Memory B cell (primary cell): ENCODE data around the gene ACAP3.

Experiments used
- ATAC-seq: fragments of 150-1000 bp; cut with Tn5 transposase; 2 replicates; pipeline ENCODE4 v1.10.0; 2021; ENCODE audit warnings: low read depth, mild to moderate bottlenecking, moderate library complexity
- DNase-seq, 2 donors: peaks; one replicate each; pipeline ENCODE4 v3.0.0; 2022; ENCODE audit warnings: low spot score in 2 of 2
- H3K27ac Mint-ChIP-seq: one replicate; pipeline ENCODE4 v1.8.0; 2022; ENCODE audit warnings: mild to moderate bottlenecking, moderate library complexity, mixed read lengths
- H3K27me3 Mint-ChIP-seq: one replicate; pipeline ENCODE4 v1.8.0; 2022; ENCODE audit warnings: mixed read lengths
- H3K36me3 Mint-ChIP-seq: one replicate; pipeline ENCODE4 v1.8.0; 2022; ENCODE audit warnings: mild to moderate bottlenecking, mixed read lengths
- H3K4me1 Mint-ChIP-seq: one replicate; pipeline ENCODE4 v1.8.0; 2022; ENCODE audit warnings: mixed read lengths
- H3K4me3 Mint-ChIP-seq: one replicate; pipeline ENCODE4 v1.8.0; 2022; ENCODE audit warnings: mild to moderate bottlenecking, moderate library complexity, mixed read lengths
- H3K9me3 Mint-ChIP-seq: one replicate; pipeline ENCODE4 v1.8.0; 2022; ENCODE audit warnings: mixed read lengths

Gene ACAP3

GRCh38 chr1:1307923-1308755 is at the start of gene ACAP3, which contains the start of gene PUSL1:
TSS of gene ACAP3 (minus strand) at chr1:1307930. CDS start at chr1:1307815, 115 bp downstream.
TSS of gene PUSL1 (plus strand) at chr1:1308597. CDS start at chr1:1308644, 47 bp downstream.
- Mint-ChIP-seq H3K27me3 (no peaks in the 10 kb centered on the region), H3K27ac (peak within 1 kb of the TSS; percentile 75), H3K4me3 (peak within 1 kb of the TSS; percentile 87), H3K9me3 (no peaks in the 10 kb centered on the region), H3K36me3 (no peaks in the 10 kb centered on the region), H3K4me1 (peaks cover 21% of the 10 kb centered on the region)
- DNase-seq, result peak; percentile 87 to 90
- ATAC-seq, result peak; percentile 67

GRCh38 chr1:1356796-1357401 is 49.2 kb upstream of the ACAP3 start:
- Mint-ChIP-seq H3K27ac (no peak overlapping the region), H3K9me3 (no peaks in the 10 kb centered on the region), H3K4me1 (peaks cover 23% of the 10 kb centered on the region), H3K4me3 (no peak overlapping the region), H3K27me3 (peaks cover 20% of the 10 kb centered on the region), H3K36me3 (peaks cover 2% of the 10 kb centered on the region)
- no peak for ATAC-seq
- peak in 1 of 2 donors; percentile 15 for DNase-seq

DNA sequence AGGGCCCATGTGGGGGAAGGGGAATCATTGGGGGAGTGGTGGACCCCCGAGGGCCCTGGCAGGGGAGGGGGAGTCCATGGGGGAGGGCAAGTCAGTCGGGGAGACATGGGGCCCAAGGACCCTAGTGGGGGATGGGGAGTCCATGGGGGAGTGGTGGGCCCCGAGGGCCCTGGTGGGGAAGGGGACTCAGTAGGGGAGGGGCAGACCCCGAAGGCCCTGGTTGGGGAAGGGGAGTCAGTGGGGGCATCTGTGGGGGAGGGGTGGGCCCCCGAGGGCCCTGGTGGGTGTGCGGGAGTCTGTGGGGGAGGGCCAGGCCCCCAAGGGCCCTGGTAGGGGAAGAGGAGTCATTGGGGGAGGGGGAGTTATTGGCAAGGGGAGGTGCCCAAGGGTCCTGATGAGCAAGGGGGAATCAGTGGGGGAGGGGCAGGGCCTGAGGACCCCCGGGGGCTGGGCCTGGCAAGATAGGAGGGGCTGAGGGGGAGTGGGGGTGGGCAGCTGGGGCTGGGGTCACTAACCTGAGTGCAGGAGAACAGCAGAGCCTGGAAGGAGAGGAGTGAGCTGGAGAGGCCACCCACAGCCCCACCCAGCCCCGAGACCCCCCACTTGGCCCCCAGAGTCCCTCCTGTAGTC is 48.6 kb upstream of the ACAP3 start:
- H3K36me3 Mint-ChIP-seq, result peaks cover 2% of the 10 kb centered on the region
- peaks cover 24% of the 10 kb centered on the region for H3K4me1 Mint-ChIP-seq
- H3K27me3 Mint-ChIP-seq, result peaks cover 20% of the 10 kb centered on the region
- DNase-seq, result peak in 1 of 2 donors; percentile 11
- ATAC-seq, result no peak
- H3K27ac Mint-ChIP-seq, result no peak overlapping the region
- no peak overlapping the region for H3K4me3 Mint-ChIP-seq
- H3K9me3 Mint-ChIP-seq, result no peaks in the 10 kb centered on the region

GRCh38 chr1:1355416-1355815 is 47.7 kb upstream of the ACAP3 start:
- DNase-seq (no peak), ATAC-seq (no peak)
- Mint-ChIP-seq H3K4me3 (no peak overlapping the region), H3K36me3 (peaks cover 2% of the 10 kb centered on the region), H3K9me3 (no peaks in the 10 kb centered on the region), H3K27me3 (peaks cover 15% of the 10 kb centered on the region), H3K27ac (no peak overlapping the region), H3K4me1 (peaks cover 19% of the 10 kb centered on the region)

- Mint-ChIP-seq H3K4me1 (peaks cover 19% of the 10 kb centered on the region), H3K36me3 (peaks cover 2% of the 10 kb centered on the region), H3K27ac (no peak overlapping the region), H3K4me3 (peak overlapping the region; percentile 55), H3K27me3 (peaks cover 14% of the 10 kb centered on the region), H3K9me3 (no peaks in the 10 kb centered on the region)
- ATAC-seq (peak; percentile 22), DNase-seq (peak in 1 of 2 donors; percentile 30)
Observed at GRCh38 chr1:1354271-1355247, 46.8 kb upstream of the ACAP3 start.

DNA sequence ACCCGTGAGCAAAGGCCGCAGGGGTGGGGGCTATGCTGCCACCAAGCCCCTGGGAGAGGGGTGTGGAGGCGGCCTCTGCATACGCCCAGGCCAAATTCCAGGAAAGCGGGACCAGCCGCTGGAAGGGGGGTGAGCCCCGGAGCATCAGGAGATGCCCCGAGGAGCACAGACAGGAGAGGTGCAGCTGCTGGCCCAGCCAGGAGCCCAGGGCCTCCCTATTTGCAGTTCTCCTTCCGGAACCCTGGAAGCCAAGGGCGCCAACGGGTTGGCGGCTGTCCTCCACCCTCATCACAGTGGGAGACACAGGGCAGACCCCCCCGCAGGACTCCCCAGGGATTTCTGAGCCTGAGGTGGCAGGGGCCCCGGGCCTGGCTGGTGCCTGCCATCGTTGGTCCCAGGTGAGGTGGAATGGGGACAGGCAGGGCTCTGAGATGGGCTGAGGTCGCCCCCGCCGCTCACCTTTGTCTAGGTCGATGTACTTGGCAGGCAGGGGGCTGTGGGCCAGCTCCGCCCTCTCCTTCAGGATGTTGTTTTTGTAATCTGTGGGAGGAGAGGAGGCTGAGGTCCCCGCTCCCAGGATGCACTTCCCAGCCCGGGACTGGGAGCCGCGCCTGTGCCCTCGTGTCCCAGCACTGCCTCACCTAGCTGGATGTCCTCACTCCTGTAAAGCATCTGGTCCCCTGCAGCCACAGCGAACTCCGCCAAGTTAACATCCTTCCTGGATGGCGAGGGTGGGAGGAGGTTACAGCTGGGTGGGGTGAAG is 45.8 kb upstream of the ACAP3 start:
- ATAC-seq (no peak), DNase-seq (peak in 1 of 2 donors; percentile 41)
- Mint-ChIP-seq H3K9me3 (no peaks in the 10 kb centered on the region), H3K36me3 (peaks cover 2% of the 10 kb centered on the region), H3K27ac (no peak overlapping the region), H3K4me3 (no peak overlapping the region), H3K4me1 (peaks cover 15% of the 10 kb centered on the region), H3K27me3 (peaks cover 14% of the 10 kb centered on the region)

DNA sequence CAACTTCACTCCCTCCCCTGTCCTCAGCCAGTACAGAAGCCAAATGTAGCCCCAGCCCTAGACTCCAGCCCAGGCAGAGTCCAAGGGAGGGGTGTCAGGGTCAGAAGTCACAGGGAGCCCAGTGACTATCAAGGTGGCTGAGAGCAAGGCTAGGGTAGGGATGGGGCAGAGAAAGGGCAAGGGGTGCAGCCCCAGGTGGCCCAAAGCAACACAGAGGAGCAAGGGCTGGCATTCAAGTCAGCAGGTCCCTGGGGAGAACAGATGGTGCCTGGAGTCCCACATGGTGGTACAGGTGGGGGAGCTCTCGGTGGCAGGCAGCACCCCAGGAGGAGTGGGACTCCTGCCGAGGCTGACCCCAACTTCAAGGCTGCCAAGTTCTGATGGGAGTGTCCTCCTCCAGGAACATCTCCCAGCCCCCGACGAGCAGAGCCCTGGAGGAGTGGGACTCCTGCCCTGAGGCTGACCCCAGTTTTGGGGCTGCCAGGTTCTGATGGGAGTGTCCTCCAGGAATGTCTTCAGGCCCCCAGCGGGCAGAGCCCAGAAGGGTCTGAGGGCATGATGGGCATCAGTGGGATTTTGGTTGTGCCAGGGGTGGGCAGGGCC is 45.2 kb upstream of the ACAP3 start:
- Mint-ChIP-seq H3K27ac (no peak overlapping the region), H3K36me3 (peaks cover 2% of the 10 kb centered on the region), H3K4me3 (peak overlapping the region; percentile 55), H3K27me3 (peaks cover 14% of the 10 kb centered on the region), H3K9me3 (no peaks in the 10 kb centered on the region), H3K4me1 (peaks cover 15% of the 10 kb centered on the region)
- DNase-seq (no peak), ATAC-seq (peak; percentile 18)

GRCh38 chr1:1351511-1352427 is 44.0 kb upstream of the ACAP3 start:
- ATAC-seq, result no peak
- H3K27ac Mint-ChIP-seq, result peak overlapping the region; percentile 23

GRCh38 chr1:1349256-1350012 is 41.7 kb upstream of the ACAP3 start, which contains the start of gene DVL1:
TSS of gene DVL1 (minus strand) at chr1:1349418. CDS start at chr1:1349065, 353 bp downstream.
- peak; percentile 73 to 82 for DNase-seq
- peaks cover 2% of the 10 kb centered on the region for H3K36me3 Mint-ChIP-seq
- peaks cover 8% of the 10 kb centered on the region for H3K27me3 Mint-ChIP-seq
- H3K4me1 Mint-ChIP-seq, result peaks cover 23% of the 10 kb centered on the region
- no peak within 1 kb of the TSS for H3K27ac Mint-ChIP-seq
- peak; percentile 79 for ATAC-seq
- H3K9me3 Mint-ChIP-seq, result no peaks in the 10 kb centered on the region
- peak within 1 kb of the TSS; percentile 84 for H3K4me3 Mint-ChIP-seq

More at GRCh38 chr1:1351511-1352427, 44.0 kb upstream of the ACAP3 start:
- peaks cover 9% of the 10 kb centered on the region for H3K27me3 Mint-ChIP-seq
- H3K4me3 Mint-ChIP-seq, result peak overlapping the region; percentile 55
- no peaks in the 10 kb centered on the region for H3K9me3 Mint-ChIP-seq
- H3K36me3 Mint-ChIP-seq, result peaks cover 2% of the 10 kb centered on the region
- no peak for DNase-seq
- H3K4me1 Mint-ChIP-seq, result peaks cover 22% of the 10 kb centered on the region

GRCh38 chr1:1348420-1349255 is 40.9 kb upstream of the ACAP3 start:
- Mint-ChIP-seq H3K4me3 (peak overlapping the region; percentile 84), H3K9me3 (no peaks in the 10 kb centered on the region), H3K27me3 (peaks cover 8% of the 10 kb centered on the region), H3K27ac (no peak overlapping the region), H3K36me3 (peaks cover 2% of the 10 kb centered on the region), H3K4me1 (peaks cover 21% of the 10 kb centered on the region)
- ATAC-seq (peak; percentile 42), DNase-seq (no peak)
